ENCODE results near the gene PEPD. TPM values are rescaled to one million over a fixed set of nuclear protein-coding genes. Genes with fewer than 3 reads are reported as not detected.

PEPD gene
- total RNA-seq, 1 donor from 2014 or later, result 39.2 TPM

DNA sequence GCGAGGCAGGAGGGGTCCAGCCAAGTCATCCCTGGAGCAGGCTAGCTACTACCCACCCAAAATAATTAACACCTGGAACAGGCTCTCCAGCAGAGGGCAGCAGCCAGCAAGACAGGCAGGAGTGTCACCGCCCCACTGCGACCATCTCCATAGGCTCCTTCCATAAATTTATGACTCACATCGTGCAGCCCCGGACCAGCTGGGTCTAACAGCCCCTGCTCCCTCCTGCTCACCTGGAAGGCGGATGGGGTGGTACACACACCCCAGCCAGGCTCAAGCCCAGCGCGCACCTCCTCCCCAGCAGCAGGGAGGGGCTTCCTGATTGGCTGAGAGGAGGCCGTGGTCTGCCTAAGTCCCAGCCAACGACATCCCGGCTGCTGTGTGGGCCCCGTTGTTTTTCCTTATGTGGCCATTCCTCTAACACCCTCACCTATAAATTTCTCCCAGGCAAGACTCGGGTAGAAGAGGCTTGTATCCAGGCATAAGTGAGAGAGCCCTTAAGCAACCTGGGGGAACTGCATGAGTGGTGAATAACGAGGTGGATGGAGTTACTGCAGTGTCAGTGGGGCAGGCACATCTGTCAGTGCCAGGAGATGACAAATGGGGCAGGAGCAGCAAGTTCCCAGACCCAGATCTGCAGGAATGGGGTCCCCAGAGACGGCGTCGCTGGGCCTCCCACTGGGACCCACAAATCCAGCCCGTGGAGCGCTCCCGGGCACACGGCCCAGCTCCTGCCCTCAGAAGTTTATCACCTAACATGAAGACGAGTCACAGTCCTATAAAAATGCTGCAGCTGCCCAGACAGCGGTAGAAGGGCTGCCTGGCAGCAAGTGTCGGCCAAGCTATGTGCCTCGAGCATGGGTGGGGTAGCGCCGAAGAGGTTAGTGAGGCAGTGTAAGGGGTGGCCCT lies 105.0 kb downstream of the PEPD start:
- Mint-ChIP-seq H3K4me3 (ENCODE audit: low read depth) (no peak overlapping the region), H3K27ac (no peak overlapping the region)
- peak; percentile 66 for DNase-seq (ENCODE audit: low spot score, unreplicated experiment)

GRCh38 chr19:33414667-33415605 lies 106.7 kb downstream of the PEPD start:
- Mint-ChIP-seq H3K27ac (no peak overlapping the region), H3K4me3 (ENCODE audit: low read depth) (no peak overlapping the region), H3K9me3 (ENCODE audit: low read depth) (no peaks in the 10 kb centered on the region), H3K36me3 (ENCODE audit: insufficient read depth) (no peaks in the 10 kb centered on the region), H3K4me1 (ENCODE audit: low read depth) (peaks cover 1% of the 10 kb centered on the region), H3K27me3 (no peaks in the 10 kb centered on the region)
- TF ChIP-seq CTCF (IDR thresholded peaks at IDR 0.05; ENCODE audit: unreplicated experiment), result no peak
- DNase-seq (ENCODE audit: low spot score, unreplicated experiment), result no peak

More for the DNA sequence above, 105.0 kb downstream of the PEPD start:
- no peaks in the 10 kb centered on the region for H3K27me3 Mint-ChIP-seq
- H3K9me3 Mint-ChIP-seq (ENCODE audit: low read depth), result no peaks in the 10 kb centered on the region
- peak; percentile 75 for TF ChIP-seq CTCF (IDR thresholded peaks at IDR 0.05; ENCODE audit: unreplicated experiment)
- H3K36me3 Mint-ChIP-seq (ENCODE audit: insufficient read depth), result no peaks in the 10 kb centered on the region
- peaks cover 1% of the 10 kb centered on the region for H3K4me1 Mint-ChIP-seq (ENCODE audit: low read depth)

DNA sequence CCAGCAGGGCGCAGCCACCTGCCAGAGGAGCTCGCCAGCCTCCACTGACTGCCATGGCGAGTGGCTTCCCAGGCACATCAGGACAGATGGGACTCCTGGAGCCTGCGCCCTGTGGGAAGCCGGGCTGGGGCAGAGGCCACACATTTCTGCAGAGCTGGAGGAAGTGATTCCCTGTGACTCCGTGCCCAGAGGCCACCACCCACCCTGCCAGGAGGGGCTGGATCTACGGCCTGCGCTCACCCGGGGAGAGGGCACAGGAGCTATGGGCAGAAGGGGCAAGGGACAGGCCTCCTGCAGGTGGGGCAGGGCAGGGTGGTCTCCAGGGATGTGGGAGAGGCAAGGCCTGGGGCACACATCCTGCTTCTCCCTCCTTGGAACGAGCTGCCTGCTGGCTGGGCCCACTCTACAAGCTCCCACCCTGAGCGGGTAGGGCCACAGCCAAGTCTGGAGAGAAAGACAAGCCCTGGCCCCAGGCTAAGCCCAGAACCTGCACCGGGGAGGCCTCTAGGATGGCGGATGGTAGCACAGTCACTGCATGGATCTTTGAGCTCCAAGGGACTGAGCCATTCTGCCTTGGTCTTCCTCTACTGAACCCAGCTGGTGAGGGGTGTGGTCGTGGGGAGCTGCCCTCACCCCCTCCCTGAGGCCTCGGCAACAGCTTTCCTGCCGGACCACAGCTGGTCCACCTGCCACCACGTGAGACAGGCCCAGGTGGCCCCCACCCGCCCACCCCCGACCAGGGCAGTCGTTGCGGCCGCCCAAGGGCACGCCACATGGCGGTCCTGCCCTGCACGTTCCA lies 107.5 kb downstream of the PEPD start:
- Mint-ChIP-seq H3K27me3 (no peaks in the 10 kb centered on the region), H3K4me1 (ENCODE audit: low read depth) (peaks cover 1% of the 10 kb centered on the region), H3K27ac (no peak overlapping the region), H3K36me3 (ENCODE audit: insufficient read depth) (no peaks in the 10 kb centered on the region), H3K9me3 (ENCODE audit: low read depth) (no peaks in the 10 kb centered on the region), H3K4me3 (ENCODE audit: low read depth) (no peak overlapping the region)
- no peak for TF ChIP-seq CTCF (IDR thresholded peaks at IDR 0.05; ENCODE audit: unreplicated experiment)
- DNase-seq (ENCODE audit: low spot score, unreplicated experiment), result no peak

DNA sequence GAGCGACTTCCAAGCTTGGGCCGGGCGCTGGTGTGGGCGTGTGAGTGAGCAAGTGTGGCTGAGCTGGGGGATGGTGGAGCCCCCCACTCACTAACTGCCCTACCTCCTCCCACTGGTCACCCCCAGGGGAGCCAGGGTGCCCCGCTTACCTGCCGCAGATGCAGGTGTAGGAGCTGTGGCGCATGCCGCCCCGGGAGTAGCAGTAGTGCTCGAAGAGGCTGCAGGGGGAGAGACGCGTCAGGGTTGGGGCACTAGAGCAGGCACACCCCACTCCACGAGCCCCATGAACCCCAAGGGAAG lies 108.2 kb downstream of the PEPD start:
- H3K36me3 Mint-ChIP-seq (ENCODE audit: insufficient read depth), result no peaks in the 10 kb centered on the region
- H3K27ac Mint-ChIP-seq, result no peak overlapping the region
- no peak for DNase-seq (ENCODE audit: low spot score, unreplicated experiment)
- H3K4me1 Mint-ChIP-seq (ENCODE audit: low read depth), result peaks cover 1% of the 10 kb centered on the region
- H3K27me3 Mint-ChIP-seq, result no peaks in the 10 kb centered on the region
- no peak for TF ChIP-seq CTCF (IDR thresholded peaks at IDR 0.05; ENCODE audit: unreplicated experiment)
- H3K4me3 Mint-ChIP-seq (ENCODE audit: low read depth), result no peak overlapping the region
- H3K9me3 Mint-ChIP-seq (ENCODE audit: low read depth), result no peaks in the 10 kb centered on the region

Data from progenitor cell of endocrine pancreas (in vitro differentiated cells).